Heart left ventricle (tissue), 13 donors: ENCODE results near the gene RELT.

Source experiments
- CTCF ChIP-seq, 12 donors: fragments of 200-600 bp; sonication (generic) in 4 of 12; IDR thresholded peaks; one replicate each; pipeline versions ENCODE4 v1.5.0 to v1.8.0; 2018 to 2022; ENCODE audit warnings: antibody characterized with exemption in 12 of 12, mild to moderate bottlenecking in 5 of 12
- POLR2A ChIP-seq, 2 donors: fragments of 450-650 bp; IDR thresholded peaks; one replicate each; pipeline ENCODE4 v1.6.1; 2017; ENCODE audit warnings: antibody characterized with exemption in 2 of 2, mild to moderate bottlenecking in 2 of 2, moderate library complexity in 2 of 2
- donor health status: ischemic (EF 13 %, LVEDD 7.1; RV severe dilation, severe dysfunction).
- donor health status: DM: no; HTN: yes; CAD: no.
- donor health status: DM: no; HTN: no; CAD: no.
- donor health status: ischemic (EF 25% LVEDD 6.9; RV normal size, moderate dysfunction).
- donor health status: ischemic (EF 25% LVEDD 5.7; RV mildly dilated, moderate dysfunction).
- donor health status: ischemic (EF 35%, LVEDD 5.7; RV mildly dilated, moderate dysfunction).
- donor health status: nonischemic (EF 11% LVEDD 7.7; RV severe dilation, severe dysfunction).
- donor health status: DM: yes; HTN: yes; CAD: no.
- donor health status: PGD.
- donor health status: ischemic (EF 29% LVEDD 5.4; RV normal size, mild dysfunction).
- donor health status: nonischemic (EF 23%, LVEDD 6.1; RV moderate dilation, normal function).

GRCh38 chr11:73387594-73388264 lies 11.5 kb downstream of the RELT start:
- no peak for TF ChIP-seq CTCF (IDR thresholded peaks at IDR 0.05)
- TF ChIP-seq POLR2A (IDR thresholded peaks at IDR 0.05) = no peak
